KMS-11 (cell line): ENCODE data around the gene ABCA12.

Source experiments
- H2AFZ ChIP-seq: fragments of 200-600 bp; sonication (generic); 2 replicates; pipeline ENCODE4 v1.6.1; 2016; ENCODE audit warnings: antibody characterized with exemption, mixed run types, low read depth
- H3K27ac ChIP-seq: fragments of 200-600 bp; sonication (generic); 2 replicates; pipeline ENCODE4 v1.6.1; 2016; ENCODE audit warnings: mild to moderate bottlenecking, mixed run types
- H3K27me3 ChIP-seq: fragments of 200-600 bp; sonication (generic); 2 replicates; pipeline ENCODE4 v1.6.1; 2017; ENCODE audit warnings: mild to moderate bottlenecking, low read depth, mixed run types, moderate library complexity; ENCODE audit not compliant: insufficient read depth
- H3K36me3 ChIP-seq: fragments of 200-600 bp; sonication (generic); 2 replicates; pipeline ENCODE4 v1.6.1; 2017; ENCODE audit warnings: mild to moderate bottlenecking, mixed run types; ENCODE audit not compliant: insufficient read depth
- H3K4me1 ChIP-seq: fragments of 200-600 bp; sonication (generic); 2 replicates; pipeline ENCODE4 v1.6.1; 2016; ENCODE audit warnings: mild to moderate bottlenecking, low read depth, mixed run types; ENCODE audit not compliant: poor library complexity, severe bottlenecking
- H3K4me2 ChIP-seq: fragments of 200-600 bp; sonication (generic); 2 replicates; pipeline ENCODE4 v1.7.0; 2016; ENCODE audit warnings: mild to moderate bottlenecking, mixed run types
- H3K4me3 ChIP-seq: fragments of 200-600 bp; sonication (generic); IDR thresholded peaks from 2 replicates; pipeline ENCODE4 v1.6.1; 2017; ENCODE audit warnings: low read depth, low read length, mixed read lengths; ENCODE audit not compliant: insufficient read depth
- H3K79me2 ChIP-seq: fragments of 200-600 bp; sonication (generic); 2 replicates; pipeline ENCODE4 v1.6.1; 2016; ENCODE audit warnings: low read depth, mixed run types; ENCODE audit not compliant: insufficient read depth
- H3K9ac ChIP-seq: fragments of 200-600 bp; sonication (generic); 2 replicates; pipeline ENCODE4 v1.6.1; 2016; ENCODE audit warnings: mild to moderate bottlenecking, mixed run types
- H4K20me1 ChIP-seq: fragments of 200-600 bp; sonication (generic); 2 replicates; pipeline ENCODE4 v1.6.1; 2016; ENCODE audit warnings: mild to moderate bottlenecking, mixed run types; ENCODE audit not compliant: insufficient read depth
- TF ChIP-seq, protein P1 (sequence below): fragments of 200-600 bp; sonication (generic); conservative IDR thresholded peaks from 2 replicates; pipeline ENCODE4 v1.6.1; 2017; ENCODE audit warnings: low read depth, mild to moderate bottlenecking, antibody characterized with exemption, low read length, moderate library complexity, mixed read lengths

Gene ABCA12

DNA sequence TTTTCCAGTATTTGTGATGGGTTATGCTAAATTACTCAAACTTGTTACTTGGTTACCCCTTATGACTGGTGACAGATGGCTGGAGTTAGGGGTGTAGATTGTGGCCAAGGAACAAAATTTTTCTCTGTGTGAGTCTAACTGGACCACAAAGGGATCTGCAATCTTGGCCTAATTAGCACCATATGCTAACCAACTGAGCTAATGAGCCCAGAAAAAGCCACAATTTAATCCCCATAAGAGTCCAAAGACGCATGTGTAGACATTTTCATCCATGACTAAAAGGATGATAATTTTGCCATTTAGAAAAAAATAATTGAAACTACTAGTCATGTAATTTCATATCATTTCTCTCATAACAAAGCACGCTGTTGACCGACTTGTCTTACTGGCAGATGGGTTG is 151.2 kb downstream of the ABCA12 start:
- no peak overlapping the region for H3K9ac ChIP-seq
- H4K20me1 ChIP-seq: no peaks in the 10 kb centered on the region
- H3K79me2 ChIP-seq: no peaks in the 10 kb centered on the region
- H2AFZ ChIP-seq: no peak overlapping the region
- no peaks in the 10 kb centered on the region for H3K36me3 ChIP-seq
- no peak overlapping the region for H3K4me2 ChIP-seq
- no peak overlapping the region for H3K4me3 ChIP-seq
- no peaks in the 10 kb centered on the region for H3K4me1 ChIP-seq
- TF ChIP-seq, protein P1, sequence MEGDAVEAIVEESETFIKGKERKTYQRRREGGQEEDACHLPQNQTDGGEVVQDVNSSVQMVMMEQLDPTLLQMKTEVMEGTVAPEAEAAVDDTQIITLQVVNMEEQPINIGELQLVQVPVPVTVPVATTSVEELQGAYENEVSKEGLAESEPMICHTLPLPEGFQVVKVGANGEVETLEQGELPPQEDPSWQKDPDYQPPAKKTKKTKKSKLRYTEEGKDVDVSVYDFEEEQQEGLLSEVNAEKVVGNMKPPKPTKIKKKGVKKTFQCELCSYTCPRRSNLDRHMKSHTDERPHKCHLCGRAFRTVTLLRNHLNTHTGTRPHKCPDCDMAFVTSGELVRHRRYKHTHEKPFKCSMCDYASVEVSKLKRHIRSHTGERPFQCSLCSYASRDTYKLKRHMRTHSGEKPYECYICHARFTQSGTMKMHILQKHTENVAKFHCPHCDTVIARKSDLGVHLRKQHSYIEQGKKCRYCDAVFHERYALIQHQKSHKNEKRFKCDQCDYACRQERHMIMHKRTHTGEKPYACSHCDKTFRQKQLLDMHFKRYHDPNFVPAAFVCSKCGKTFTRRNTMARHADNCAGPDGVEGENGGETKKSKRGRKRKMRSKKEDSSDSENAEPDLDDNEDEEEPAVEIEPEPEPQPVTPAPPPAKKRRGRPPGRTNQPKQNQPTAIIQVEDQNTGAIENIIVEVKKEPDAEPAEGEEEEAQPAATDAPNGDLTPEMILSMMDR: no peak
- no peak overlapping the region for H3K27ac ChIP-seq
- H3K27me3 ChIP-seq: no peaks in the 10 kb centered on the region

DNA sequence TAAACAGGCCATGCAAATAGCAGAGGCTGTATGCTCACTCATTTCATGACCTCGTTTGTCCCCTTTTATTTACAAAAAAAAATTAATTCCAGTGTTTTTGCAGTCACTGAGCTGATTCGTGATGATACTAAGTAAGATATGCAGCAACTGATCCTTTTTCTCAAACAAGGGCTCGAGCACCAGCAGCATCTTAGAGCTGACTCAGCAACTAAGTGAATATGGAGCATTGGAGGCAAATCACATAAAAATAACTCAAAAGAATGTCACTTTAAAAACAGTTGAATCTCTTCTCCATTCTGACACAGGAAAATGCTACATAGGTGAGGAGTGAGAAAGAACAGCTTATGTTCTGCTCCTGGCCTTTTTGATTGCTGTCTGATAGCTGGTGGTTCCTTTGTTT is 152.8 kb downstream of the ABCA12 start:
- Histone ChIP-seq H3K79me2 (no peaks in the 10 kb centered on the region), H3K9ac (no peak overlapping the region), H4K20me1 (no peaks in the 10 kb centered on the region), H3K27ac (no peak overlapping the region), H3K27me3 (no peaks in the 10 kb centered on the region), H3K4me3 (no peak overlapping the region), H3K36me3 (no peaks in the 10 kb centered on the region), H3K4me1 (no peaks in the 10 kb centered on the region), H2AFZ (no peak overlapping the region), H3K4me2 (no peak overlapping the region)
- TF ChIP-seq, protein P1: no peak

DNA sequence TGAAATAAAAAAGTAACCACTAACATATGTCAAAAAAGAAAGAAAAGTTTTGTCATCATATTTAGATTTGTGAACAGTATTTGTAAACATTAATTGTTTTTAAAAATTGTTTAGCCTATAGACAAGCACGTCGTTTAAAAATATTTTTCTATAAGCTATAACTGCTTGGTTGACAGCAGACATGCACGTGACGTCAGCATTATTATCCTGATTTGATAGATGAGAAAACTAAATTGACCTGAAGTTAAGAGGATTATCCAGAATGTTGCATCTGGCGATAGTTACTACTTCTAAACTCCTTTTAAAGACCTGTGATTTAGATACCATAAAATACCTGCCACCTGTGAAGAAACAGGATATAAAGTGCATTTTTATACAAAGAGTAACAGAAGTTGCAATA is 172.0 kb downstream of the ABCA12 start:
- no peaks in the 10 kb centered on the region for H3K36me3 ChIP-seq
- H3K4me3 ChIP-seq: no peak overlapping the region
- H2AFZ ChIP-seq: no peak overlapping the region
- H3K27me3 ChIP-seq: no peaks in the 10 kb centered on the region
- TF ChIP-seq, protein P1: no peak
- H3K4me2 ChIP-seq: no peak overlapping the region
- H3K4me1 ChIP-seq: no peaks in the 10 kb centered on the region
- no peak overlapping the region for H3K27ac ChIP-seq
- no peaks in the 10 kb centered on the region for H3K79me2 ChIP-seq
- no peak overlapping the region for H3K9ac ChIP-seq
- no peaks in the 10 kb centered on the region for H4K20me1 ChIP-seq

DNA sequence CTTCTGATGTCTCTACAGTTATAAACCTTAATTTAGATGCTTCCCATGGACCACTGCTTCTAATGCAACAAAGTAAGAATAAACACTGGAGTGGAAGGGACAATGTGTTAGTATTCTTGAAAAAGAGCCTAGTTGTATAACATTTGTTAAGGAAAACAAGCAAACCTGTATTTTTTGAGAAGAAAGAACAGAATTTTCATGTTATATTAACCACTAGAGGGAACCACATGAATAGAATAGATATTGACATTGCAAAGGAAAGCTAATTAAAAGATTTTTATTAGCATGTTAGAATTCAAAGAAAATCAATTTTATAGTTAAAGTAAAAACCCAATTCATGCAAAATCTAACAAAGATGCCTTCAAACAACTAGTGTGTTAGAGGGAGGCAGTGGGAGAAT is 177.7 kb downstream of the ABCA12 start:
- no peak overlapping the region for H2AFZ ChIP-seq
- no peak overlapping the region for H3K4me2 ChIP-seq
- no peaks in the 10 kb centered on the region for H4K20me1 ChIP-seq
- TF ChIP-seq, protein P1: no peak
- no peaks in the 10 kb centered on the region for H3K27me3 ChIP-seq
- no peaks in the 10 kb centered on the region for H3K36me3 ChIP-seq
- H3K27ac ChIP-seq: no peak overlapping the region
- no peaks in the 10 kb centered on the region for H3K79me2 ChIP-seq
- H3K4me1 ChIP-seq: no peaks in the 10 kb centered on the region
- no peak overlapping the region for H3K4me3 ChIP-seq
- no peak overlapping the region for H3K9ac ChIP-seq
